Measurements from ENCODE around the gene COL4A2.

The COL4A2 gene

GRCh38 chr13:110535526-110535925 is 228.4 kb downstream of the COL4A2 start:
- Histone ChIP-seq H2AFZ (ENCODE audit: low read length) (no peak overlapping the region), H3K9ac (ENCODE audit: low read length) (no peak overlapping the region), H3K27me3 (replicated peaks; ENCODE audit: insufficient read depth, low read length) (no peaks in the 10 kb centered on the region), H3K9me2 (replicated peaks; ENCODE audit: insufficient read depth, low read length) (no peaks in the 10 kb centered on the region), H3K79me2 (ENCODE audit: low read length) (no peaks in the 10 kb centered on the region), H3K9me3 (replicated peaks; ENCODE audit: insufficient read depth, low read length) (no peaks in the 10 kb centered on the region), H3F3A (ENCODE audit: insufficient read depth, low read length) (no peaks in the 10 kb centered on the region), H3K4me2 (ENCODE audit: low read depth, low read length) (no peak overlapping the region), H3K4me3 (ENCODE audit: low read length) (no peak overlapping the region), H3K36me3 (replicated peaks; ENCODE audit: insufficient read depth, low read length) (no peaks in the 10 kb centered on the region), H3K4me1 (ENCODE audit: low read length) (no peaks in the 10 kb centered on the region), H4K20me1 (ENCODE audit: insufficient read depth, low read length) (no peaks in the 10 kb centered on the region), H3K27ac (ENCODE audit: low read length) (no peak overlapping the region)
- TF ChIP-seq CTCF (IDR thresholded peaks at IDR 0.05; ENCODE audit: low read length) (no peak), EZH2 (optimal IDR thresholded peaks at IDR 0.05; ENCODE audit: low read depth, low read length) (no peak), EZH2phosphoT487 (IDR thresholded peaks at IDR 0.05; ENCODE audit: low read length) (no peak)
- no peak for DNase-seq

- no peak for DNase-seq
- no peak overlapping the region for H3K4me2 ChIP-seq (ENCODE audit: low read depth, low read length)
- no peaks in the 10 kb centered on the region for H3K27me3 ChIP-seq (replicated peaks; ENCODE audit: insufficient read depth, low read length)
These were observed 229.1 kb downstream of the COL4A2 start for GRCh38 chr13:110536006-110536693.

GRCh38 chr13:110538632-110539031 is 231.5 kb downstream of the COL4A2 start:
- Histone ChIP-seq H3K79me2 (ENCODE audit: low read length) (no peaks in the 10 kb centered on the region), H3K27ac (ENCODE audit: low read length) (no peak overlapping the region), H3K4me1 (ENCODE audit: low read length) (no peaks in the 10 kb centered on the region), H3K9ac (ENCODE audit: low read length) (no peak overlapping the region), H4K20me1 (ENCODE audit: insufficient read depth, low read length) (no peaks in the 10 kb centered on the region), H3K9me3 (replicated peaks; ENCODE audit: insufficient read depth, low read length) (no peaks in the 10 kb centered on the region), H3K27me3 (replicated peaks; ENCODE audit: insufficient read depth, low read length) (no peaks in the 10 kb centered on the region), H3K36me3 (replicated peaks; ENCODE audit: insufficient read depth, low read length) (no peaks in the 10 kb centered on the region), H3K4me3 (ENCODE audit: low read length) (no peak overlapping the region), H3K4me2 (ENCODE audit: low read depth, low read length) (no peak overlapping the region), H3F3A (ENCODE audit: insufficient read depth, low read length) (no peaks in the 10 kb centered on the region), H2AFZ (ENCODE audit: low read length) (no peak overlapping the region), H3K9me2 (replicated peaks; ENCODE audit: insufficient read depth, low read length) (no peaks in the 10 kb centered on the region)
- TF ChIP-seq CTCF (IDR thresholded peaks at IDR 0.05; ENCODE audit: low read length) (no peak), EZH2phosphoT487 (IDR thresholded peaks at IDR 0.05; ENCODE audit: low read length) (no peak), EZH2 (optimal IDR thresholded peaks at IDR 0.05; ENCODE audit: low read depth, low read length) (no peak)
- no peak for DNase-seq

More at GRCh38 chr13:110536006-110536693, 229.1 kb downstream of the COL4A2 start:
- Histone ChIP-seq H4K20me1 (ENCODE audit: insufficient read depth, low read length) (no peaks in the 10 kb centered on the region), H3K4me3 (ENCODE audit: low read length) (no peak overlapping the region), H3K9ac (ENCODE audit: low read length) (no peak overlapping the region), H3K36me3 (replicated peaks; ENCODE audit: insufficient read depth, low read length) (no peaks in the 10 kb centered on the region), H2AFZ (ENCODE audit: low read length) (no peak overlapping the region), H3K9me3 (replicated peaks; ENCODE audit: insufficient read depth, low read length) (no peaks in the 10 kb centered on the region), H3K9me2 (replicated peaks; ENCODE audit: insufficient read depth, low read length) (no peaks in the 10 kb centered on the region), H3K27ac (ENCODE audit: low read length) (no peak overlapping the region), H3K79me2 (ENCODE audit: low read length) (no peaks in the 10 kb centered on the region), H3F3A (ENCODE audit: insufficient read depth, low read length) (no peaks in the 10 kb centered on the region), H3K4me1 (ENCODE audit: low read length) (no peaks in the 10 kb centered on the region)
- no peak for TF ChIP-seq EZH2 (optimal IDR thresholded peaks at IDR 0.05; ENCODE audit: low read depth, low read length)
- no peak for TF ChIP-seq EZH2phosphoT487 (IDR thresholded peaks at IDR 0.05; ENCODE audit: low read length)
- TF ChIP-seq CTCF (IDR thresholded peaks at IDR 0.05; ENCODE audit: low read length): no peak

Data from MM.1S (cell line).